PC-3 (cell line): ENCODE measurements around the gene WDFY1. TPM values are rescaled to one million over a fixed set of nuclear protein-coding genes. Genes with fewer than 3 reads are reported as not detected.
A peak's percentile ranks its signal among the peaks of the same experiment; 100 is the strongest.

ENCODE experiments used
- ATAC-seq: fragments of 200-7000 bp; cut with Tn5 transposase; 2 replicates; pipeline ENCODE4 v1.9.1; 2020; ENCODE audit warnings: mild to moderate bottlenecking, moderate library complexity
- BruUV-seq: library from RNA; stranded (reverse); fragments of 400-500 nt; replicated peaks from 2 replicates; lab custom pipeline; 2021; lab: Mats Ljungman, UMichigan
- CTCF ChIA-PET: fragments of 300-600 bp; sonication (Branson Sonifier 250); formaldehyde crosslinking; loops from one replicate; lab custom pipeline; 2022; ENCODE audit warnings: antibody characterized with exemption; lab: Charles Lee
- POLR2A ChIA-PET: fragments of 300-600 bp; sonication (Branson Sonifier 250); formaldehyde crosslinking; loops from one replicate; lab custom pipeline; 2022; ENCODE audit warnings: antibody characterized with exemption; ENCODE audit not compliant: unreplicated experiment; lab: Charles Lee
- DNase-seq: peaks from one replicate; pipeline ENCODE4 v3.0.0-alpha.2; 2015
- H2AFZ ChIP-seq: fragments of 300-600 bp; sonication (generic); 2 replicates; pipeline ENCODE4 v1.6.0; 2016; ENCODE audit warnings: antibody characterized with exemption, low read length
- H3F3A ChIP-seq: fragments of 300-600 bp; sonication (generic); one replicate; pipeline ENCODE4 v1.6.0; 2017; ENCODE audit warnings: antibody characterized with exemption, low read length, control low read depth, mild to moderate bottlenecking; ENCODE audit not compliant: unreplicated experiment
- H3K27ac ChIP-seq: fragments of 300-600 bp; sonication (generic); 2 replicates; pipeline ENCODE4 v1.5.1; 2016; ENCODE audit warnings: mild to moderate bottlenecking, low read length
- H3K27me3 ChIP-seq: fragments of 300-600 bp; sonication (generic); 2 replicates; pipeline ENCODE4 v1.6.1; 2016; ENCODE audit warnings: low read length, mixed read lengths
- H3K36me3 ChIP-seq: fragments of 300-600 bp; sonication (generic); 2 replicates; pipeline ENCODE4 v1.6.1; 2016; ENCODE audit warnings: low read depth, mixed run types, low read length, mixed read lengths
- H3K4me1 ChIP-seq: fragments of 300-600 bp; sonication (generic); 2 replicates; pipeline ENCODE4 v1.5.1; 2016; ENCODE audit warnings: low read length; ENCODE audit not compliant: insufficient read depth
- H3K4me2 ChIP-seq: fragments of 300-600 bp; sonication (generic); 2 replicates; pipeline ENCODE4 v1.6.0; 2016; ENCODE audit warnings: low read length
- H3K4me3 ChIP-seq: fragments of 300-600 bp; sonication (generic); 2 replicates; pipeline ENCODE4 v1.5.1; 2016; ENCODE audit warnings: mild to moderate bottlenecking, low read length, mixed read lengths
- H3K79me2 ChIP-seq: fragments of 300-600 bp; sonication (generic); 2 replicates; pipeline ENCODE4 v1.6.1; 2017; ENCODE audit warnings: low read length, mixed read lengths
- H3K9ac ChIP-seq: fragments of 300-600 bp; sonication (generic); 2 replicates; pipeline ENCODE4 v1.6.0; 2016; ENCODE audit warnings: mild to moderate bottlenecking, low read length
- H3K9me2 ChIP-seq: fragments of 300-600 bp; sonication (generic); replicated peaks from 2 replicates; pipeline ENCODE4 v1.6.1; 2016; ENCODE audit warnings: mixed run types, low read length, mixed read lengths
- H3K9me3 ChIP-seq: fragments of 300-600 bp; sonication (generic); 2 replicates; pipeline ENCODE4 v1.6.1; 2016; ENCODE audit warnings: low read length, mixed read lengths
- H4K20me1 ChIP-seq: fragments of 300-600 bp; sonication (generic); 2 replicates; pipeline ENCODE4 v1.6.1; 2016; ENCODE audit warnings: low read length, mixed read lengths
- CTCF ChIP-seq: fragments of 300-600 bp; sonication (generic); conservative IDR thresholded peaks from 2 replicates; pipeline ENCODE4 v1.5.1; 2017; ENCODE audit warnings: antibody characterized with exemption, low read depth, mild to moderate bottlenecking, low read length
- EZH2 ChIP-seq: fragments of 300-600 bp; sonication (generic); IDR thresholded peaks from one replicate; pipeline ENCODE4 v1.6.1; 2017; ENCODE audit warnings: antibody characterized with exemption, mild to moderate bottlenecking, low read length; ENCODE audit not compliant: unreplicated experiment
- EZH2phosphoT487 ChIP-seq: fragments of 300-600 bp; sonication (generic); IDR thresholded peaks from 2 replicates; pipeline ENCODE4 v1.6.1; 2018; ENCODE audit warnings: mild to moderate bottlenecking, antibody characterized with exemption, low read length, borderline replicate concordance
- intact Hi-C: fragments of 100-400 bp; cut with micrococcal nuclease; formaldehyde crosslinking; loops from 2 replicates; pipeline ENCODE4 v1.9.0; 2023
- total RNA-seq: library from RNA; depleted of rRNA; stranded (reverse); fragments of >200 nt; gene quantifications from 2 replicates; pipeline ENCODE4 v1.2.3, GENCODE V29; 2014; rRNA removed

The WDFY1 gene
- total RNA-seq, 1 experiment from 2014 or later: 47.7 TPM

GRCh38 chr2:223828314-223828713 lies 116.8 kb downstream of the WDFY1 start:
- H2AFZ ChIP-seq: no peak overlapping the region
- H3K9me2 ChIP-seq: no peaks in the 10 kb centered on the region
- H3F3A ChIP-seq: no peaks in the 10 kb centered on the region
- TF ChIP-seq EZH2: no peak
- peak; percentile 16; the same call in 1 of the 2 replicates for TF ChIP-seq CTCF
- H3K9ac ChIP-seq: no peak overlapping the region
- no peaks in the 10 kb centered on the region for H3K4me1 ChIP-seq
- H3K4me3 ChIP-seq: no peak overlapping the region
- BruUV-seq: no TSS peak
- H3K27me3 ChIP-seq: no peaks in the 10 kb centered on the region
- ChIA-PET CTCF (interaction anchor here (0.5 kb wide), 1 partner anchor 67 kb away, joined by 4 read pairs; no protein-coding TSS in a partner anchor), POLR2A (no interaction called here)
- intact Hi-C loops: no loop called here
- DNase-seq (no peak), ATAC-seq (no peak)
- no peak overlapping the region for H3K27ac ChIP-seq
- peaks cover 99% of the 10 kb centered on the region for H3K79me2 ChIP-seq
- H3K36me3 ChIP-seq: peaks cover 2% of the 10 kb centered on the region
- no peak overlapping the region for H3K4me2 ChIP-seq
- H3K9me3 ChIP-seq: no peaks in the 10 kb centered on the region
- peaks cover 7% of the 10 kb centered on the region; the same call in 1 of the 2 replicates for H4K20me1 ChIP-seq

- H3K9ac ChIP-seq: no peak overlapping the region
- no peak for TF ChIP-seq EZH2phosphoT487
- no peak for TF ChIP-seq EZH2
- no peak for TF ChIP-seq CTCF
- no peak overlapping the region for H2AFZ ChIP-seq
- H3K4me1 ChIP-seq: no peaks in the 10 kb centered on the region
- H4K20me1 ChIP-seq: peaks cover 4% of the 10 kb centered on the region; the same call in 1 of the 2 replicates
- H3F3A ChIP-seq: no peaks in the 10 kb centered on the region
- no peaks in the 10 kb centered on the region for H3K27me3 ChIP-seq
- H3K4me3 ChIP-seq: no peak overlapping the region
- ChIA-PET POLR2A (no interaction called here), CTCF (no interaction called here)
- H3K9me3 ChIP-seq: no peaks in the 10 kb centered on the region
- DNase-seq (no peak), ATAC-seq (no peak)
- no peaks in the 10 kb centered on the region for H3K36me3 ChIP-seq
- intact Hi-C loops: no loop called here
- BruUV-seq: no TSS peak
- no peak overlapping the region for H3K27ac ChIP-seq
- no peak overlapping the region for H3K4me2 ChIP-seq
- no peaks in the 10 kb centered on the region for H3K9me2 ChIP-seq
- peaks cover 98% of the 10 kb centered on the region for H3K79me2 ChIP-seq
Observed at GRCh38 chr2:223826995-223827394, 118.1 kb downstream of the WDFY1 start.

Other genes with a start within 250 kb of the WDFY1 start
- gene AP1S3, start 107.8 kb downstream of the WDFY1 start, total RNA-seq: 34.3 and 37.6 TPM in 2 replicates
- gene MRPL44, start 12.1 kb upstream of the WDFY1 start, total RNA-seq: 22.4 and 24.8 TPM in 2 replicates
- gene SERPINE2, start 94.0 kb upstream of the WDFY1 start, total RNA-seq: 17.1 and 18.8 TPM in 2 replicates